SK-N-SH (cell line): ENCODE data around the gene FGF18.

Source experiments
- CHD2 ChIP-seq: fragments of 150-350 bp; IDR thresholded peaks from 2 replicates; pipeline ENCODE4 v1.6.1; 2018; ENCODE audit warnings: low read length; ENCODE audit not compliant: partially characterized antibody
- EP300 ChIP-seq, 2 experiments: IDR thresholded peaks; 2 replicates each; pipeline versions ENCODE4 v1.4.0 to v1.6.1; 2012; ENCODE audit warnings: borderline replicate concordance in 1 of 2, low read depth in 1 of 2, low read length in 1 of 2
- POLR2AphosphoS5 ChIP-seq: IDR thresholded peaks from 2 replicates; pipeline ENCODE4 v1.6.1; 2012; ENCODE audit warnings: low read depth, low read length
- RFX5 ChIP-seq: IDR thresholded peaks from 2 replicates; pipeline ENCODE4 v1.6.1; 2012; ENCODE audit warnings: mild to moderate bottlenecking, improper control_type of control experiment, low read length
- RXRA ChIP-seq: IDR thresholded peaks from 2 replicates; pipeline ENCODE4 v1.4.0; 2012; ENCODE audit warnings: low read depth, mild to moderate bottlenecking, borderline replicate concordance
- SMC3 ChIP-seq: IDR thresholded peaks from 2 replicates; pipeline ENCODE4 v1.6.1; 2012; ENCODE audit warnings: low read depth, low read length, improper control_type of control experiment
- TEAD4 ChIP-seq: IDR thresholded peaks from 2 replicates; pipeline ENCODE4 v1.4.0; 2012; ENCODE audit warnings: mild to moderate bottlenecking, borderline replicate concordance; ENCODE audit not compliant: insufficient read depth
- TF ChIP-seq, protein P1 (sequence below): fragments of 200-600 bp; sonication (generic); IDR thresholded peaks from 2 replicates; pipeline ENCODE4 v1.6.1; 2017; ENCODE audit warnings: antibody characterized with exemption, mild to moderate bottlenecking, moderate library complexity
- TF ChIP-seq, protein P2 (sequence below): fragments of 150-350 bp; IDR thresholded peaks from 2 replicates; pipeline ENCODE4 v1.6.1; 2016; ENCODE audit warnings: mild to moderate bottlenecking, low read depth, low read length
- TF ChIP-seq, protein P3 (sequence below): IDR thresholded peaks from 2 replicates; pipeline ENCODE4; 2012

DNA sequence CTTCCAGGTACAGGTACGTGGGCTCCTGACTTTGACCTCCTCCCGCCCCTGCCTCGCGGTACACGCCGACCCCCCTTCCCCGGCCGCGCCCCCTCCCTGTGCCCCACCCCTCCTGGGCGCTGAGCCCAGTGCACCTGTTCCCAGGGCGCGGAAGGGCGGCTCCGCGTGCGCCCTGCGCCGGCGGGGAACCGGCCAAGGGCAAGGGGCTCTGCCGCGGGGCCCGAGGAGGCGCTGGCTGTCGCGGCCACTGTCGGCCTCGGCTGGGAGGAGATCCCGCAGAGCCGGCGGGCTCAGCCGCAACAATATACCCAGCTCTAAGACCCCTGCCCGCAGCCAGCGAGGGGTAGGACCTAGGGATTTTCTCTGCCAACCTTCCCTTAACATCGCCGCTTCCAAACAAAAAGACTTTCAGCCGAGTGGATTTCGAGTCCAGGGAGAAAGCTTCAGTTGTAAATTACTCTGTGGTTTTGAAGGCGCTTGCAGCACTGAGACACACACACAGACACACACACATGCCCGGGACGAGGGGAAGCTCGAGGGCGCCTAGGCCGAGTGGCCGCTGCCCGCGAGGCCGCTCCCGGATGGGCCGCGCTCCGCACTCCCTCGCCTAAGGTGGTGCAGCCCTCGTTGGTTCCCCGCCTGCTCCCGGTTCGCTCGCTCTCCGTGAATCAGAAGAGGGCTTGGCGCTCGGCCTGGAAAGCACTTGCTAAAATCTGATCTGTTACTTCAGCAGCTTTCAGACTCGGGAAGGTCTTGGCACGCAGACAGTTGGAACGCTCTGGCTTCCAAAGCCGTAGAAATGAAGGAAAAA, 1.2 kb downstream of the FGF18 start:
- TF ChIP-seq, protein P1, sequence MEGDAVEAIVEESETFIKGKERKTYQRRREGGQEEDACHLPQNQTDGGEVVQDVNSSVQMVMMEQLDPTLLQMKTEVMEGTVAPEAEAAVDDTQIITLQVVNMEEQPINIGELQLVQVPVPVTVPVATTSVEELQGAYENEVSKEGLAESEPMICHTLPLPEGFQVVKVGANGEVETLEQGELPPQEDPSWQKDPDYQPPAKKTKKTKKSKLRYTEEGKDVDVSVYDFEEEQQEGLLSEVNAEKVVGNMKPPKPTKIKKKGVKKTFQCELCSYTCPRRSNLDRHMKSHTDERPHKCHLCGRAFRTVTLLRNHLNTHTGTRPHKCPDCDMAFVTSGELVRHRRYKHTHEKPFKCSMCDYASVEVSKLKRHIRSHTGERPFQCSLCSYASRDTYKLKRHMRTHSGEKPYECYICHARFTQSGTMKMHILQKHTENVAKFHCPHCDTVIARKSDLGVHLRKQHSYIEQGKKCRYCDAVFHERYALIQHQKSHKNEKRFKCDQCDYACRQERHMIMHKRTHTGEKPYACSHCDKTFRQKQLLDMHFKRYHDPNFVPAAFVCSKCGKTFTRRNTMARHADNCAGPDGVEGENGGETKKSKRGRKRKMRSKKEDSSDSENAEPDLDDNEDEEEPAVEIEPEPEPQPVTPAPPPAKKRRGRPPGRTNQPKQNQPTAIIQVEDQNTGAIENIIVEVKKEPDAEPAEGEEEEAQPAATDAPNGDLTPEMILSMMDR = no peak
- no peak for TF ChIP-seq RXRA
- 0 out of 4 replicates have a peak, but pooled peaks of 1 of the 2 experiments have one; percentile 28 for TF ChIP-seq EP300 (IDR thresholded peaks at IDR 0.05; ENCODE audit: borderline replicate concordance in 1 of 2, low read depth in 1 of 2, low read length in 1 of 2)
- TF ChIP-seq TEAD4 = no peak
- no peak for TF ChIP-seq SMC3
- TF ChIP-seq CHD2 = no peak
- TF ChIP-seq, protein P2, sequence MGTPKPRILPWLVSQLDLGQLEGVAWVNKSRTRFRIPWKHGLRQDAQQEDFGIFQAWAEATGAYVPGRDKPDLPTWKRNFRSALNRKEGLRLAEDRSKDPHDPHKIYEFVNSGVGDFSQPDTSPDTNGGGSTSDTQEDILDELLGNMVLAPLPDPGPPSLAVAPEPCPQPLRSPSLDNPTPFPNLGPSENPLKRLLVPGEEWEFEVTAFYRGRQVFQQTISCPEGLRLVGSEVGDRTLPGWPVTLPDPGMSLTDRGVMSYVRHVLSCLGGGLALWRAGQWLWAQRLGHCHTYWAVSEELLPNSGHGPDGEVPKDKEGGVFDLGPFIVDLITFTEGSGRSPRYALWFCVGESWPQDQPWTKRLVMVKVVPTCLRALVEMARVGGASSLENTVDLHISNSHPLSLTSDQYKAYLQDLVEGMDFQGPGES = no peak
- TF ChIP-seq, protein P3, sequence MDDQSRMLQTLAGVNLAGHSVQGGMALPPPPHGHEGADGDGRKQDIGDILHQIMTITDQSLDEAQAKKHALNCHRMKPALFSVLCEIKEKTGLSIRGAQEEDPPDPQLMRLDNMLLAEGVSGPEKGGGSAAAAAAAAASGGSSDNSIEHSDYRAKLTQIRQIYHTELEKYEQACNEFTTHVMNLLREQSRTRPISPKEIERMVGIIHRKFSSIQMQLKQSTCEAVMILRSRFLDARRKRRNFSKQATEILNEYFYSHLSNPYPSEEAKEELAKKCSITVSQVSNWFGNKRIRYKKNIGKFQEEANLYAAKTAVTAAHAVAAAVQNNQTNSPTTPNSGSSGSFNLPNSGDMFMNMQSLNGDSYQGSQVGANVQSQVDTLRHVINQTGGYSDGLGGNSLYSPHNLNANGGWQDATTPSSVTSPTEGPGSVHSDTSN = no peak
- no peak for TF ChIP-seq POLR2AphosphoS5
- TF ChIP-seq RFX5 = no peak
